Measurements from ENCODE around the gene KAT7. TPM values are rescaled to one million over a fixed set of nuclear protein-coding genes. Genes with fewer than 3 reads are reported as not detected.
A peak's percentile ranks its signal among the peaks of the same experiment; 100 is the strongest.

Gene KAT7
- total RNA-seq, 1 donor from 2014 or later: 12.4 TPM

DNA sequence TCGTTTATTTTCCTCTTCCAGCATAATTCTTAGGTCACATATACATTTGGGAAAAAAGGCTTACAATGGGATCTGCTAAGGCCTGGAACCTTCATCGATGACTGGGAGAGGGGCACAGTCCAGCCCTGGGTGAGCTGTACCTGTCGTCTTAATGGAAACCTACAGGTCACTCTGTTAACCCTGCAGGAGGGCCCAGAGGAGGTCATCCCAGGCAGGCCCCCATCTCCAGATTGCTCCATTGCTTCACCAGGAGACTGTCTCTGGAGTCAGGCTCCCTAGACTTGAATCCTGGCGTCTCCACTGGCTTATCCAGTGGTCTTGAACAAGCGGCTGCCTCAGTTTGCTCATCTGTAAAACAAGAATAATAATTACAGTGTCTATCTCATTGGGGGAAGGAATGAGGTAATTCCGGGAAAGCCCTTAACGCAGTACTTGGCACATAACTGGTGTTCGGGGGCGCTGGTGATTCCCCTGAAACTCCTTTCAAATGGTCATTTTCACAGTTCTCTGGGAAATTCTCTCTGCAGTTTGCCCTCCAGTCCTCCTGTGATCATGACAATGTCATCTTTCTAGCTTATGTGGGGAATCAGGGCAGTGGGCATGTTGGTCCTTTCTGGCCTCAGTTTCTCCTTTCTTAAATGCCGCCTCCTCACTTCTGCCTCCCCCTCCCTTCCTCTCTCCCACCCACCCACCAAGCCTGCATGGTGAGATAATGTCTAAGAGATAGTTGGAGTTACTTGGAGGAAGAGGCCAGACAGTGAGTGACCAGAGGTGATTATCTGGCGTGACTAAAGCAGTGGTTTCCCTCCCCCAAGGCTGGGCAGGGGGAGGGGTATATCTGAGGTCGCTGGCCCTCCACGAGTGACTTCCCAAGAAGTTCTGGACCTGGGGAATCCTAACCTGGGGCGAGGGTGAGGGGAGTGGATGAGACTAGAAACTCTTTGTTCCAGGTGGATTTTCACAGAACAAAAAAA, 90.7 kb downstream of the KAT7 start:
- peak; percentile 32 for FAIRE-seq
- peaks cover 13% of the 10 kb centered on the region for H3K27me3 ChIP-seq (ENCODE audit: control insufficient read depth, insufficient read depth, low read length)
- TF ChIP-seq, protein P1, sequence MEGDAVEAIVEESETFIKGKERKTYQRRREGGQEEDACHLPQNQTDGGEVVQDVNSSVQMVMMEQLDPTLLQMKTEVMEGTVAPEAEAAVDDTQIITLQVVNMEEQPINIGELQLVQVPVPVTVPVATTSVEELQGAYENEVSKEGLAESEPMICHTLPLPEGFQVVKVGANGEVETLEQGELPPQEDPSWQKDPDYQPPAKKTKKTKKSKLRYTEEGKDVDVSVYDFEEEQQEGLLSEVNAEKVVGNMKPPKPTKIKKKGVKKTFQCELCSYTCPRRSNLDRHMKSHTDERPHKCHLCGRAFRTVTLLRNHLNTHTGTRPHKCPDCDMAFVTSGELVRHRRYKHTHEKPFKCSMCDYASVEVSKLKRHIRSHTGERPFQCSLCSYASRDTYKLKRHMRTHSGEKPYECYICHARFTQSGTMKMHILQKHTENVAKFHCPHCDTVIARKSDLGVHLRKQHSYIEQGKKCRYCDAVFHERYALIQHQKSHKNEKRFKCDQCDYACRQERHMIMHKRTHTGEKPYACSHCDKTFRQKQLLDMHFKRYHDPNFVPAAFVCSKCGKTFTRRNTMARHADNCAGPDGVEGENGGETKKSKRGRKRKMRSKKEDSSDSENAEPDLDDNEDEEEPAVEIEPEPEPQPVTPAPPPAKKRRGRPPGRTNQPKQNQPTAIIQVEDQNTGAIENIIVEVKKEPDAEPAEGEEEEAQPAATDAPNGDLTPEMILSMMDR (IDR thresholded peaks at IDR 0.05; ENCODE audit: insufficient read depth, low read length, severe bottlenecking): no peak

GRCh38 chr17:49880291-49881053, 92.0 kb downstream of the KAT7 start:
- FAIRE-seq: no peak

More for the DNA sequence above, 90.7 kb downstream of the KAT7 start:
- DNase-seq (ENCODE audit: low read depth): no peak
- Histone ChIP-seq H3K4me3 (ENCODE audit: low read depth, low read length) (no peak overlapping the region), H3K36me3 (ENCODE audit: control insufficient read depth, insufficient read depth, low read length) (no peaks in the 10 kb centered on the region)

DNA sequence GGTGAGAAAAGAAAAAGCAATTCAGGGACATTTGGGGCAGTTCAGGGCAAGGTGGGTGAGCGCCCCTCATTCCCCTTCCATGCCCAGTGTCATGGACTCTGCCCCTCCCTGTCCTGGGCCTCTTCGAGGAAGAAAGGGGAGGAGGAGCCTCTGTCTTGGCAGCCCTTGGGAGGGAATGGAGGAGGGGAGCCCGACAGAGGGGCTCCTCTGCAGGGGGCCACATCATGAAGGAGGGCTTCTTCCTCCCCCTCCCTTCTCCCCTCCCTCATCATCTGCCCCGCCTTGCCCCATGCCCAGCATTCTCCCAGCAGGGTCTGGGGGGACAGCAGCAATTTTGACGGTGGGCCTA, 92.5 kb downstream of the KAT7 start:
- DNase-seq (ENCODE audit: low read depth): no peak
- Histone ChIP-seq H3K4me3 (ENCODE audit: low read depth, low read length) (no peak overlapping the region), H3K36me3 (ENCODE audit: control insufficient read depth, insufficient read depth, low read length) (no peaks in the 10 kb centered on the region), H3K27me3 (ENCODE audit: control insufficient read depth, insufficient read depth, low read length) (peaks cover 11% of the 10 kb centered on the region)
- TF ChIP-seq, protein P1 (IDR thresholded peaks at IDR 0.05; ENCODE audit: insufficient read depth, low read length, severe bottlenecking): no peak
- no peak for FAIRE-seq

More at GRCh38 chr17:49880291-49881053, 92.0 kb downstream of the KAT7 start:
- H3K36me3 ChIP-seq (ENCODE audit: control insufficient read depth, insufficient read depth, low read length): no peaks in the 10 kb centered on the region
- no peak overlapping the region for H3K4me3 ChIP-seq (ENCODE audit: low read depth, low read length)
- TF ChIP-seq, protein P1 (IDR thresholded peaks at IDR 0.05; ENCODE audit: insufficient read depth, low read length, severe bottlenecking): peak; percentile 99
- peaks cover 11% of the 10 kb centered on the region for H3K27me3 ChIP-seq (ENCODE audit: control insufficient read depth, insufficient read depth, low read length)
- DNase-seq (ENCODE audit: low read depth): peak; percentile 41

DNA sequence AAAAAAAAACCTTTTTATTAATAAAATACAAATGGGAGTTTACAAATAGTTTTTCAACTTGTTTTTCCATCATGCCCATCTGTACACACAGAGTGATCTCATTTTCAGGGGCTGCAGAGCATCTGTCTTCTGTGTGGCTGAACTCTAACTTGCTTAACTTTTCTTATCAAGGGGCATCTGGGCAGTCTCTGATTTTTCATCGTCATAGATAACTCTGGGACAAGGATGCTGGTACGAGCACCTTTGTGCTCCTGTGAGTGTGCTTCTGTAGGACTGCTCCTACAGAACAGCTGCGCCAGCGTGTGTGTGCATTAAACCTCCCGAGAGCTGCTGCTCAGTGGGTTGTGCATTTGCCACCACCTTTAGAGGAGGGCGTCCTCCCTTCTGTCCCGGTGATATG, 94.0 kb downstream of the KAT7 start:
- TF ChIP-seq, protein P1 (IDR thresholded peaks at IDR 0.05; ENCODE audit: insufficient read depth, low read length, severe bottlenecking): no peak
- Histone ChIP-seq H3K27me3 (ENCODE audit: control insufficient read depth, insufficient read depth, low read length) (peaks cover 11% of the 10 kb centered on the region), H3K36me3 (ENCODE audit: control insufficient read depth, insufficient read depth, low read length) (no peaks in the 10 kb centered on the region), H3K4me3 (ENCODE audit: low read depth, low read length) (no peak overlapping the region)
- DNase-seq (ENCODE audit: low read depth) (no peak), FAIRE-seq (no peak)

Other genes with a start within 250 kb of the KAT7 start
- gene NXPH3, start 212.8 kb upstream of the KAT7 start, total RNA-seq: not detected in 2 replicates
- 32.1 and 50.7 TPM in 2 replicates for gene SPOP, start 110.6 kb upstream of the KAT7 start, total RNA-seq
- gene SLC35B1, start 80.7 kb upstream of the KAT7 start, total RNA-seq: 79.2 and 91.1 TPM in 2 replicates
- gene FAM117A, start 24.6 kb upstream of the KAT7 start, total RNA-seq: 0.53 and 1.9 TPM in 2 replicates
- not detected in 2 replicates for gene TAC4, start 59.4 kb downstream of the KAT7 start, total RNA-seq
- gene DLX4, start 180.5 kb downstream of the KAT7 start, total RNA-seq: not detected in 2 replicates
- gene DLX3, start 206.5 kb downstream of the KAT7 start, total RNA-seq: 0.13 TPM in 1 of 2 replicates, not detected in the other